Measurements from ENCODE around the gene RAPGEF6.

The RAPGEF6 gene

GRCh38 chr5:131460133-131460532 is 174.9 kb downstream of the RAPGEF6 start:
- Histone ChIP-seq H3K4me2 (ENCODE audit: low read depth, low read length, poor library complexity, severe bottlenecking) (no peak overlapping the region), H3K36me3 (ENCODE audit: insufficient read depth, low read length) (no peaks in the 10 kb centered on the region), H3K27me3 (ENCODE audit: insufficient read depth, low read length, poor library complexity, severe bottlenecking) (no peaks in the 10 kb centered on the region), H3K4me3 (ENCODE audit: low read length, poor library complexity, severe bottlenecking) (no peak overlapping the region), H4K20me1 (ENCODE audit: insufficient read depth, low read length, poor library complexity, severe bottlenecking) (no peaks in the 10 kb centered on the region), H3K9me3 (ENCODE audit: insufficient read depth, low read depth, low read length) (no peaks in the 10 kb centered on the region), H3K9me2 (replicated peaks; ENCODE audit: low read depth, low read length) (no peaks in the 10 kb centered on the region), H3F3A (ENCODE audit: low read depth) (peaks cover 8% of the 10 kb centered on the region; the same call in 1 of the 2 replicates), H2AFZ (ENCODE audit: low read length) (no peak overlapping the region), H3K9ac (ENCODE audit: low read depth, low read length, poor library complexity, severe bottlenecking) (no peak overlapping the region), H3K79me2 (ENCODE audit: insufficient read depth, low read length) (no peaks in the 10 kb centered on the region), H3K4me1 (ENCODE audit: insufficient read depth, low read length, poor library complexity, severe bottlenecking) (peaks cover 28% of the 10 kb centered on the region)
- TF ChIP-seq CTCF (conservative IDR thresholded peaks at IDR 0.05; ENCODE audit: low read length) (no peak), EZH2phosphoT487 (IDR thresholded peaks at IDR 0.05; ENCODE audit: borderline replicate concordance) (no peak)

- no peak overlapping the region for H3K9ac ChIP-seq (ENCODE audit: low read depth, low read length, poor library complexity, severe bottlenecking)
- 0 out of 2 replicates have a peak, but pooled peaks cover 5% of the 10 kb centered on the region for H3K36me3 ChIP-seq (ENCODE audit: insufficient read depth, low read length)
- H3K4me2 ChIP-seq (ENCODE audit: low read depth, low read length, poor library complexity, severe bottlenecking), result no peak overlapping the region
Observed at GRCh38 chr5:131459216-131459615, 175.8 kb downstream of the RAPGEF6 start.

GRCh38 chr5:131457193-131457592 is 177.8 kb downstream of the RAPGEF6 start:
- Histone ChIP-seq H3K9me3 (ENCODE audit: insufficient read depth, low read depth, low read length) (no peaks in the 10 kb centered on the region), H3K36me3 (ENCODE audit: insufficient read depth, low read length) (peaks cover 10% of the 10 kb centered on the region; the same call in 1 of the 2 replicates), H3K79me2 (ENCODE audit: insufficient read depth, low read length) (no peaks in the 10 kb centered on the region), H2AFZ (ENCODE audit: low read length) (no peak overlapping the region), H3K27me3 (ENCODE audit: insufficient read depth, low read length, poor library complexity, severe bottlenecking) (no peaks in the 10 kb centered on the region), H3K9ac (ENCODE audit: low read depth, low read length, poor library complexity, severe bottlenecking) (no peak overlapping the region), H3K4me3 (ENCODE audit: low read length, poor library complexity, severe bottlenecking) (no peak overlapping the region), H3K4me2 (ENCODE audit: low read depth, low read length, poor library complexity, severe bottlenecking) (no peak overlapping the region), H3F3A (ENCODE audit: low read depth) (peaks cover 6% of the 10 kb centered on the region; the same call in 1 of the 2 replicates), H3K9me2 (replicated peaks; ENCODE audit: low read depth, low read length) (no peaks in the 10 kb centered on the region), H4K20me1 (ENCODE audit: insufficient read depth, low read length, poor library complexity, severe bottlenecking) (no peaks in the 10 kb centered on the region), H3K4me1 (ENCODE audit: insufficient read depth, low read length, poor library complexity, severe bottlenecking) (peaks cover 14% of the 10 kb centered on the region)
- no peak for TF ChIP-seq EZH2phosphoT487 (IDR thresholded peaks at IDR 0.05; ENCODE audit: borderline replicate concordance)
- no peak for TF ChIP-seq CTCF (conservative IDR thresholded peaks at IDR 0.05; ENCODE audit: low read length)

More at GRCh38 chr5:131459216-131459615, 175.8 kb downstream of the RAPGEF6 start:
- H3K4me1 ChIP-seq (ENCODE audit: insufficient read depth, low read length, poor library complexity, severe bottlenecking), result peaks cover 26% of the 10 kb centered on the region
- no peak overlapping the region for H2AFZ ChIP-seq (ENCODE audit: low read length)
- H3K4me3 ChIP-seq (ENCODE audit: low read length, poor library complexity, severe bottlenecking), result no peak overlapping the region
- H3F3A ChIP-seq (ENCODE audit: low read depth), result peaks cover 8% of the 10 kb centered on the region; the same call in 1 of the 2 replicates
- no peaks in the 10 kb centered on the region for H3K27me3 ChIP-seq (ENCODE audit: insufficient read depth, low read length, poor library complexity, severe bottlenecking)
- no peaks in the 10 kb centered on the region for H3K9me3 ChIP-seq (ENCODE audit: insufficient read depth, low read depth, low read length)
- H3K79me2 ChIP-seq (ENCODE audit: insufficient read depth, low read length), result no peaks in the 10 kb centered on the region
- TF ChIP-seq EZH2phosphoT487 (IDR thresholded peaks at IDR 0.05; ENCODE audit: borderline replicate concordance) (no peak), CTCF (conservative IDR thresholded peaks at IDR 0.05; ENCODE audit: low read length) (no peak)
- no peaks in the 10 kb centered on the region for H3K9me2 ChIP-seq (replicated peaks; ENCODE audit: low read depth, low read length)
- no peaks in the 10 kb centered on the region for H4K20me1 ChIP-seq (ENCODE audit: insufficient read depth, low read length, poor library complexity, severe bottlenecking)
